ENCODE data around the gene PPL.

DNA sequence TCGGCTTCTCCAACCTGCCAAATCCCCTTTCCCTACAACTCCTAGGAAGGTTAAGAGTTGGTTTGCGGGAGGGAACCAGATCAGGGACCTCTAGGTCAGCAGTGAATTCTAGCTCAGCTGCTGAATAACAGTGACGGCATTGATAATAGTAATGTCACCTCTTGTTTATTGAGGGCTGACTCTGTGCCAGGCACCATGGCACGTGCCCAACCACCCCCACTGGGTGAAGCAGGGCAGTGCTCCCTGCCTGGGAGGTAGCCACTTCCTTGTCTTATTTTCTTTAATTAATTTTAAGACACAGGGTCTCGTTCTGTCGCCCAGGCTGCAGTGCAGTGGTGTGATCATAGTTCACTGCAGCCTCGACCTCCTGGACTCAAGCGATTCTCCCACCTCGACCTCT is 5.5 kb upstream of the PPL start:
- TF ChIP-seq, protein P1, sequence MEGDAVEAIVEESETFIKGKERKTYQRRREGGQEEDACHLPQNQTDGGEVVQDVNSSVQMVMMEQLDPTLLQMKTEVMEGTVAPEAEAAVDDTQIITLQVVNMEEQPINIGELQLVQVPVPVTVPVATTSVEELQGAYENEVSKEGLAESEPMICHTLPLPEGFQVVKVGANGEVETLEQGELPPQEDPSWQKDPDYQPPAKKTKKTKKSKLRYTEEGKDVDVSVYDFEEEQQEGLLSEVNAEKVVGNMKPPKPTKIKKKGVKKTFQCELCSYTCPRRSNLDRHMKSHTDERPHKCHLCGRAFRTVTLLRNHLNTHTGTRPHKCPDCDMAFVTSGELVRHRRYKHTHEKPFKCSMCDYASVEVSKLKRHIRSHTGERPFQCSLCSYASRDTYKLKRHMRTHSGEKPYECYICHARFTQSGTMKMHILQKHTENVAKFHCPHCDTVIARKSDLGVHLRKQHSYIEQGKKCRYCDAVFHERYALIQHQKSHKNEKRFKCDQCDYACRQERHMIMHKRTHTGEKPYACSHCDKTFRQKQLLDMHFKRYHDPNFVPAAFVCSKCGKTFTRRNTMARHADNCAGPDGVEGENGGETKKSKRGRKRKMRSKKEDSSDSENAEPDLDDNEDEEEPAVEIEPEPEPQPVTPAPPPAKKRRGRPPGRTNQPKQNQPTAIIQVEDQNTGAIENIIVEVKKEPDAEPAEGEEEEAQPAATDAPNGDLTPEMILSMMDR (IDR thresholded peaks at IDR 0.05): no peak
- no peak for TF ChIP-seq POLR2A (IDR thresholded peaks at IDR 0.05)

Measured in right lobe of liver (tissue), 4 donors.